OCI-LY3 (cell line): ENCODE results near the gene RPL36.

Experiments used
- H2AFZ ChIP-seq: fragments of 200-600, 300-600 bp; shearing (Covaris generic); 2 replicates; pipeline ENCODE4 v1.6.0; 2014; ENCODE audit warnings: antibody characterized with exemption, low read depth, low read length
- H3K27ac ChIP-seq: fragments of 200-600, 300-600 bp; sonication (generic); 2 replicates; pipeline ENCODE4 v1.5.1; 2014; ENCODE audit warnings: mild to moderate bottlenecking, low read length, moderate library complexity, mixed read lengths
- H3K27me3 ChIP-seq: fragments of 200-600, 300-600 bp; sonication (generic); 2 replicates; pipeline ENCODE4 v1.6.1; 2014; ENCODE audit warnings: low read depth, low read length, mixed read lengths
- H3K36me3 ChIP-seq: fragments of 200-600, 300-600 bp; sonication (generic); replicated peaks from 2 replicates; pipeline ENCODE3; 2014; ENCODE audit warnings: low read depth, low read length, mixed read lengths
- H3K4me1 ChIP-seq: fragments of 300-600, 200-600 bp; sonication (generic); 2 replicates; pipeline ENCODE4 v1.6.1; 2014; ENCODE audit warnings: low read length, mixed read lengths
- H3K4me2 ChIP-seq: fragments of 200-600, 300-600 bp; sonication (generic); 2 replicates; pipeline ENCODE4 v1.6.1; 2014; ENCODE audit warnings: low read length, mixed read lengths
- H3K4me3 ChIP-seq: fragments of 300-600, 200-600 bp; sonication (generic); 2 replicates; pipeline ENCODE4 v1.5.1; 2014; ENCODE audit warnings: antibody characterized with exemption, mild to moderate bottlenecking, low read length, moderate library complexity
- H3K79me2 ChIP-seq: fragments of 300-600, 200-600 bp; shearing (Covaris generic); 2 replicates; pipeline ENCODE4 v1.6.1; 2014; ENCODE audit warnings: mild to moderate bottlenecking, low read length, mixed read lengths
- H3K9ac ChIP-seq: fragments of 300-600, 200-600 bp; shearing (Covaris generic); 2 replicates; pipeline ENCODE4 v1.6.0; 2014; ENCODE audit warnings: mild to moderate bottlenecking, low read length, moderate library complexity
- H3K9me3 ChIP-seq: fragments of 200-600, 300-600 bp; shearing (Covaris generic); 2 replicates; pipeline ENCODE4 v1.6.1; 2014; ENCODE audit warnings: low read length, mixed read lengths; ENCODE audit not compliant: insufficient read depth
- H4K20me1 ChIP-seq: fragments of 200-600, 300-600 bp; sonication (generic); 2 replicates; pipeline ENCODE4 v1.6.1; 2016; ENCODE audit warnings: low read length, mixed read lengths; ENCODE audit not compliant: insufficient read depth
- EZH2phosphoT487 ChIP-seq: fragments of 200-600 bp; shearing (Covaris generic); IDR thresholded peaks from 2 replicates; pipeline ENCODE4 v1.6.1; 2018; ENCODE audit warnings: antibody characterized with exemption, mixed run types, low read depth
- TF ChIP-seq, protein P1 (sequence below): fragments of 200-600, 300-600 bp; sonication (generic); IDR thresholded peaks from 2 replicates; pipeline ENCODE4 v1.5.1; 2014; ENCODE audit warnings: antibody characterized with exemption, low read length, low read depth

Gene RPL36

DNA sequence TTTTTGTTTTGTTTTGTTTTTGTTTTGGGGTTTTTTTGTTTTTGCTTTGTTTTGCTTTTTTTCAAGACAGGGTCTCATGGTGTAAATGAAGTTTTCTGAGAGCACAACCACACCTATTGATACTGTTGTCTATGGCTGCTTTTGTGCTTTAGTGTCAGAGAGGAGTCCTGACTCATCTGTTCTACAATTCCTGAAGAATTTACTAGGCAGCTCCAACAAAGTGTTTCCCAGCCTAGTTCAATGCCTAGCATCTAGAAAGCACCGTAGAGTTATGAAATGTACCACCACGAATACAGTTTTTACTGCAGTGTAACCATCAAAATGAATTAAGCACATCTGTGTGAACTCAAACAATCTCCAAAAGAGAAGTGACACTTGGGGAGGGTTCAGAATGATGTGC lies 46.1 kb upstream of the RPL36 start:
- TF ChIP-seq EZH2phosphoT487 = no peak
- TF ChIP-seq, protein P1, sequence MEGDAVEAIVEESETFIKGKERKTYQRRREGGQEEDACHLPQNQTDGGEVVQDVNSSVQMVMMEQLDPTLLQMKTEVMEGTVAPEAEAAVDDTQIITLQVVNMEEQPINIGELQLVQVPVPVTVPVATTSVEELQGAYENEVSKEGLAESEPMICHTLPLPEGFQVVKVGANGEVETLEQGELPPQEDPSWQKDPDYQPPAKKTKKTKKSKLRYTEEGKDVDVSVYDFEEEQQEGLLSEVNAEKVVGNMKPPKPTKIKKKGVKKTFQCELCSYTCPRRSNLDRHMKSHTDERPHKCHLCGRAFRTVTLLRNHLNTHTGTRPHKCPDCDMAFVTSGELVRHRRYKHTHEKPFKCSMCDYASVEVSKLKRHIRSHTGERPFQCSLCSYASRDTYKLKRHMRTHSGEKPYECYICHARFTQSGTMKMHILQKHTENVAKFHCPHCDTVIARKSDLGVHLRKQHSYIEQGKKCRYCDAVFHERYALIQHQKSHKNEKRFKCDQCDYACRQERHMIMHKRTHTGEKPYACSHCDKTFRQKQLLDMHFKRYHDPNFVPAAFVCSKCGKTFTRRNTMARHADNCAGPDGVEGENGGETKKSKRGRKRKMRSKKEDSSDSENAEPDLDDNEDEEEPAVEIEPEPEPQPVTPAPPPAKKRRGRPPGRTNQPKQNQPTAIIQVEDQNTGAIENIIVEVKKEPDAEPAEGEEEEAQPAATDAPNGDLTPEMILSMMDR = no peak
- Histone ChIP-seq H3K36me3 (peaks cover 76% of the 10 kb centered on the region), H3K4me2 (no peak overlapping the region), H2AFZ (no peak overlapping the region), H4K20me1 (peaks cover 85% of the 10 kb centered on the region), H3K9me3 (no peaks in the 10 kb centered on the region), H3K27me3 (no peaks in the 10 kb centered on the region), H3K4me3 (no peak overlapping the region), H3K9ac (no peak overlapping the region), H3K27ac (no peak overlapping the region), H3K79me2 (peaks cover 93% of the 10 kb centered on the region), H3K4me1 (no peaks in the 10 kb centered on the region)

DNA sequence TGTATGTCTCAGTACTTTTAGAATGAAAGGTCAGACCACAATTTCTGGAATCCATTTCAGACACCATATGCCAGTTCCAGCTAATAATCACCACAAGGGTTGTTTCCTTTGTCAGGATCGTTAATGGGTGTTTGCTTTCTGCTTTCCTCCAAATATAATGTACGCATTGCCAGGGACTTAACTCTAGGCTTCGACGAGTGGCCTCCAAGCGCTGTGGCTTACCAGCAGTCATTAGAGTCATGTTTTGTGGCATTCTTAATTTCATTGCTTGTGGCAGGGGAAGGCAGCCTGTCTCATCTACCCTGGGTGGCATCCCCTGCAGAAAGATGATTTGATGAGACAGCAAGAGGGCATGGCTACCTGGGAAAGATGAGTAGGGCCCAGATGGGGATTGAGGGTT lies 44.7 kb upstream of the RPL36 start:
- H3K9me3 ChIP-seq = no peaks in the 10 kb centered on the region
- peaks cover 83% of the 10 kb centered on the region for H3K36me3 ChIP-seq
- H3K27ac ChIP-seq = no peak overlapping the region
- no peak overlapping the region for H3K4me2 ChIP-seq
- no peak overlapping the region for H3K9ac ChIP-seq
- peaks cover 73% of the 10 kb centered on the region for H4K20me1 ChIP-seq
- no peaks in the 10 kb centered on the region for H3K4me1 ChIP-seq
- no peak for TF ChIP-seq EZH2phosphoT487
- TF ChIP-seq, protein P1 = no peak
- H3K4me3 ChIP-seq = no peak overlapping the region
- H2AFZ ChIP-seq = no peak overlapping the region
- H3K27me3 ChIP-seq = no peaks in the 10 kb centered on the region
- peaks cover 86% of the 10 kb centered on the region for H3K79me2 ChIP-seq

DNA sequence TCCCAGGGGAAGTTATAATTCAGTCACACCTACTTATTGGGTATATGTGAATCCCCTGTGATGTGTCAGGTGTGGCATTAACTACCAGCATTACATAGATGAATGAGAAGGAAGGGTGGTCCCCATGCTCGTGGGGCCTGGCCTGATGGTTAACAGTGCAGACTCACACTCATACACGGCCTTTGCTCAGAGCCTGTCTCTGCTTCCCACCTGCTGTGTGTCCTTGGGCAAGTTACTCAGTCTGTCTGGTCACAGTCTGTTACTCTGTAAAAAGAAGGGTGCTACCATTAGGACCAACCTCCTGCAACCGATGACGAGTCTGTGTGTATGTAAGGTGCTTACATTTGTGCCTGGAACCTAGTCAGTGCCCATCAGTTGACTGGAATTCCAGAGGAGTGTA lies 43.4 kb upstream of the RPL36 start:
- peaks cover 86% of the 10 kb centered on the region for H3K79me2 ChIP-seq
- H3K4me3 ChIP-seq = no peak overlapping the region
- H3K4me1 ChIP-seq = no peaks in the 10 kb centered on the region
- H3K9me3 ChIP-seq = no peaks in the 10 kb centered on the region
- peaks cover 60% of the 10 kb centered on the region for H4K20me1 ChIP-seq
- no peak overlapping the region for H3K4me2 ChIP-seq
- H3K27me3 ChIP-seq = no peaks in the 10 kb centered on the region
- H3K36me3 ChIP-seq = peaks cover 88% of the 10 kb centered on the region
- no peak for TF ChIP-seq EZH2phosphoT487
- TF ChIP-seq, protein P1 = no peak
- no peak overlapping the region for H3K9ac ChIP-seq
- no peak overlapping the region for H2AFZ ChIP-seq
- no peak overlapping the region for H3K27ac ChIP-seq

DNA sequence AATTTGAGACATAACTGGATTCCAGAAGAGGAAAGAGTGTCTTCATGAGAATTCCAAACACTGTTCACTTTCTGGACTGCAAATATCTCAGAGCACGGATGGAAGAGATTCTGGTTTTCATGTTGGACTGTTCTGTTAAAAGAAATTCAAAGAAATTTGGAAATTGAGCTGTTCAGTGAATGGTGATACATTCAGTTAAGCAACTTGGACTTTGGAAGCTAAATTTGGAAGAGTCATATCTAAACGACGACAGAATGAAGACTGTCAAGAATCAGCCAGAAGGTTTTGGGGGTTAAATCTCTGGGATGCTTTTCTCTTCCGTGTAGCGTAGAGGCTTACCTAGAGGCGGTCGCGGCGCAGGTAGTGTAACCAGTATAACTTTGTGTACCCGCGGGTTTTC lies 41.6 kb upstream of the RPL36 start:
- H3K9ac ChIP-seq = no peak overlapping the region
- TF ChIP-seq, protein P1 = no peak
- TF ChIP-seq EZH2phosphoT487 = no peak
- no peak overlapping the region for H3K27ac ChIP-seq
- no peak overlapping the region for H3K4me3 ChIP-seq
- H3K36me3 ChIP-seq = peaks cover 89% of the 10 kb centered on the region
- H3K4me2 ChIP-seq = no peak overlapping the region
- H3K9me3 ChIP-seq = no peaks in the 10 kb centered on the region
- H3K79me2 ChIP-seq = peaks cover 79% of the 10 kb centered on the region
- H4K20me1 ChIP-seq = peaks cover 44% of the 10 kb centered on the region
- no peaks in the 10 kb centered on the region for H3K4me1 ChIP-seq
- H2AFZ ChIP-seq = no peak overlapping the region
- no peaks in the 10 kb centered on the region for H3K27me3 ChIP-seq
